SW 1271 (cell line): ENCODE data around the gene EXOC4.

Source experiments
- DNase-seq, 2 experiments: peaks; one replicate each; lab custom pipeline; 2025; lab: John Stamatoyannopoulos, UW

EXOC4 gene

GRCh38 chr7:133936074-133936473, 683.2 kb downstream of the EXOC4 start:
- no peak for DNase-seq

GRCh38 chr7:133937786-133938185, 684.9 kb downstream of the EXOC4 start:
- DNase-seq = no peak

GRCh38 chr7:133940368-133940767, 687.5 kb downstream of the EXOC4 start:
- no peak for DNase-seq

GRCh38 chr7:133941496-133941895, 688.6 kb downstream of the EXOC4 start:
- DNase-seq = no peak

GRCh38 chr7:133945497-133945896, 692.6 kb downstream of the EXOC4 start:
- DNase-seq = no peak

- DNase-seq = no peak
These were observed 694.8 kb downstream of the EXOC4 start for GRCh38 chr7:133947458-133948254.

- DNase-seq = no peak
These were observed 695.7 kb downstream of the EXOC4 start for GRCh38 chr7:133948588-133948987.

GRCh38 chr7:133950855-133951254, 698.0 kb downstream of the EXOC4 start:
- no peak for DNase-seq

GRCh38 chr7:133955208-133955607, 702.3 kb downstream of the EXOC4 start:
- DNase-seq = no peak

GRCh38 chr7:133957845-133958244, 705.0 kb downstream of the EXOC4 start:
- no peak for DNase-seq

GRCh38 chr7:133958822-133959221, 705.9 kb downstream of the EXOC4 start:
- DNase-seq = no peak

GRCh38 chr7:133959505-133959904, 706.6 kb downstream of the EXOC4 start:
- DNase-seq = no peak

GRCh38 chr7:133961724-133962123, 708.8 kb downstream of the EXOC4 start:
- DNase-seq = no peak

- DNase-seq = no peak
These were observed 709.8 kb downstream of the EXOC4 start for GRCh38 chr7:133962646-133963045.

GRCh38 chr7:133963629-133964028, 710.8 kb downstream of the EXOC4 start:
- no peak for DNase-seq

GRCh38 chr7:133971625-133972024, 718.7 kb downstream of the EXOC4 start:
- no peak for DNase-seq

GRCh38 chr7:133973710-133974109, 720.8 kb downstream of the EXOC4 start:
- no peak for DNase-seq

GRCh38 chr7:133975130-133975529, 722.3 kb downstream of the EXOC4 start:
- no peak for DNase-seq

- no peak for DNase-seq
These were observed 723.3 kb downstream of the EXOC4 start for GRCh38 chr7:133976140-133976539.

- DNase-seq = no peak
These were observed 724.8 kb downstream of the EXOC4 start for GRCh38 chr7:133977409-133978274.

GRCh38 chr7:133978502-133979295, 725.8 kb downstream of the EXOC4 start:
- no peak for DNase-seq

- no peak for DNase-seq
These were observed 727.9 kb downstream of the EXOC4 start for GRCh38 chr7:133980804-133981203.
